ENCODE measurements around the gene KCTD4.

DNA sequence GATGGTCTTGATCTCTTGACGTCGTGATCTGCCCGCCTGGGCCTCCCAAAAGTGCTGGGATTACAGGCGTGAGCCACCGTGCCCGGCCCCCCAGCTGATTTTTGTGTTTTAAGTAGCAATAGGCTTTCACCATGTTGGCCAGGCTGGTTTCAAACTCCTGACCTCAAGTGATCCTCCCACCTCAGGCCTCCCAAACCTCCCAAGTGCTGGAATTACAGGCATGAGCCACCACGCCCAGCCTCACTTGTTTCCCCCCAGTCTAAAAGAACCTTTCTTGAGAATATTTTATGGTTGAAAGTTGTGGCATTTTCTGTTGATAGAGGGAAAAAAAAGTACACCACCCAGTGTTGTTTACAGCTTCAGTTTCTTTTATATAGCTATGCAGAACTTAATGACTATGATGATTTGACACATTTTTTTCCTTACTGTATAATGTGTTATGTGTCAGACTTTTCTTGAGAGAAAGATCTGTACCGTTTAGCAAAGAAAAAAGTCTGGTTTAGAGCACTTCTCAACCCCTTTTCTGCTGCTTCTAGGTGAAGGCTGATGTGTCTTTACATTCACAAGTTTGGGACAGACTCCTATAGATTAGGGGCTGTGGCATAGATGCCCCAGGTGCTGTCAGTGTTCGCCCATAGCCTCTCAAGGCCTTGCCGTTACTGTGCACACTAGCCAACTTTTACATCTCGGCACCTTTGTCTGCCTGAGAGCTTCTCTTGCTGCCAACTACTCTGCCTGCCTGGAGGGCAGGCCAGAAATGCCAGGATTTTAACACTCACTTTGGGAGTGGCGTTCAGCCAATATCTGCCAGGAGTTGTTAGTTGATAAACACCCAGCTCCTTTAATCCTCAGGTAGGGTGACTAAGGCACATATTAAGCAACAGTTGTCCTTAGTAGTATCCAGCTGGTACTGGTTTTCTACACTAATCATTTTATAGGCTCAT is 33.0 kb downstream of the KCTD4 start:
- TF ChIP-seq, protein P1, sequence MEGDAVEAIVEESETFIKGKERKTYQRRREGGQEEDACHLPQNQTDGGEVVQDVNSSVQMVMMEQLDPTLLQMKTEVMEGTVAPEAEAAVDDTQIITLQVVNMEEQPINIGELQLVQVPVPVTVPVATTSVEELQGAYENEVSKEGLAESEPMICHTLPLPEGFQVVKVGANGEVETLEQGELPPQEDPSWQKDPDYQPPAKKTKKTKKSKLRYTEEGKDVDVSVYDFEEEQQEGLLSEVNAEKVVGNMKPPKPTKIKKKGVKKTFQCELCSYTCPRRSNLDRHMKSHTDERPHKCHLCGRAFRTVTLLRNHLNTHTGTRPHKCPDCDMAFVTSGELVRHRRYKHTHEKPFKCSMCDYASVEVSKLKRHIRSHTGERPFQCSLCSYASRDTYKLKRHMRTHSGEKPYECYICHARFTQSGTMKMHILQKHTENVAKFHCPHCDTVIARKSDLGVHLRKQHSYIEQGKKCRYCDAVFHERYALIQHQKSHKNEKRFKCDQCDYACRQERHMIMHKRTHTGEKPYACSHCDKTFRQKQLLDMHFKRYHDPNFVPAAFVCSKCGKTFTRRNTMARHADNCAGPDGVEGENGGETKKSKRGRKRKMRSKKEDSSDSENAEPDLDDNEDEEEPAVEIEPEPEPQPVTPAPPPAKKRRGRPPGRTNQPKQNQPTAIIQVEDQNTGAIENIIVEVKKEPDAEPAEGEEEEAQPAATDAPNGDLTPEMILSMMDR (conservative IDR thresholded peaks at IDR 0.05; ENCODE audit: low read depth, low read length): no peak
- no peak for TF ChIP-seq EZH2 (IDR thresholded peaks at IDR 0.05; ENCODE audit: low read length, unreplicated experiment)
